Measurements from ENCODE around the gene DNAJA2.

DNA sequence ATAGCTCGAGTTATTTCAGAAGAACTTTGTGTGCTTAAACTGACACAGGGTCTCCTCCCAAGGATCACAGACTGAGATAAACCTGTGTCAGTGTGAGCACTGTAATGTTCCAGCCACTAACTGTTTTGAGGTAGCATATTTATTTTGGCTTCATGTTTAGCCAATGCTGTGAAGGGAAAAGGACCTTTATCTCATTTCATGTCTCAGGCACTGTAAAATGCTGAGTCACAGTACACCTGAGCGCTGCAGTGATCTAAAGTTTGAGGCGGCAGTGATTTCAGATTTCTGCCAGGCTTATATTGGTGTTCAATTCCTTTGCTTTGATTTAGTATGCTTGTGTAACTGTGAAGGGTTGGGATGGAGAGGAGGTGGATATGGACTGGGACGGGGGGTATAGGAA lies 3.1 kb upstream of the DNAJA2 start:
- TF ChIP-seq EP300 (IDR thresholded peaks at IDR 0.05; ENCODE audit: borderline replicate concordance) (no peak), TAF1 (IDR thresholded peaks at IDR 0.05; ENCODE audit: low read depth) (no peak), EGR1 (IDR thresholded peaks at IDR 0.05) (no peak), YY1 (IDR thresholded peaks at IDR 0.05; ENCODE audit: low read depth) (no peak), TEAD4 (IDR thresholded peaks at IDR 0.05) (no peak), CEBPB (IDR thresholded peaks at IDR 0.05) (no peak), ZBTB7A (IDR thresholded peaks at IDR 0.05; ENCODE audit: low read depth) (no peak), FOXM1 (IDR thresholded peaks at IDR 0.05; ENCODE audit: borderline replicate concordance, low read depth) (no peak), TCF12 (IDR thresholded peaks at IDR 0.05; ENCODE audit: low read depth) (no peak)
- TF ChIP-seq, protein P1, sequence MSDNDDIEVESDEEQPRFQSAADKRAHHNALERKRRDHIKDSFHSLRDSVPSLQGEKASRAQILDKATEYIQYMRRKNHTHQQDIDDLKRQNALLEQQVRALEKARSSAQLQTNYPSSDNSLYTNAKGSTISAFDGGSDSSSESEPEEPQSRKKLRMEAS (IDR thresholded peaks at IDR 0.05), result no peak
